ES-I3 (cell line): ENCODE measurements around the gene TIMM10.

Experiments used
- H3K36me3 ChIP-seq: 2 replicates; pipeline ENCODE4 v1.6.1; 2013; ENCODE audit warnings: mild to moderate bottlenecking, low read length, control low read depth, moderate library complexity; ENCODE audit not compliant: insufficient read depth
- H3K4me1 ChIP-seq: 2 replicates; pipeline ENCODE4 v1.6.1; 2013; ENCODE audit warnings: mild to moderate bottlenecking, control low read depth, low read length; ENCODE audit not compliant: insufficient read depth
- H3K9ac ChIP-seq: 2 replicates; pipeline ENCODE4 v1.6.1; 2013; ENCODE audit warnings: low read depth, mild to moderate bottlenecking, low read length, moderate library complexity
- H3K9me3 ChIP-seq: 2 replicates; pipeline ENCODE4 v1.6.1; 2013; ENCODE audit warnings: mild to moderate bottlenecking, low read length, moderate library complexity; ENCODE audit not compliant: control insufficient read depth, insufficient read depth

TIMM10 gene

DNA sequence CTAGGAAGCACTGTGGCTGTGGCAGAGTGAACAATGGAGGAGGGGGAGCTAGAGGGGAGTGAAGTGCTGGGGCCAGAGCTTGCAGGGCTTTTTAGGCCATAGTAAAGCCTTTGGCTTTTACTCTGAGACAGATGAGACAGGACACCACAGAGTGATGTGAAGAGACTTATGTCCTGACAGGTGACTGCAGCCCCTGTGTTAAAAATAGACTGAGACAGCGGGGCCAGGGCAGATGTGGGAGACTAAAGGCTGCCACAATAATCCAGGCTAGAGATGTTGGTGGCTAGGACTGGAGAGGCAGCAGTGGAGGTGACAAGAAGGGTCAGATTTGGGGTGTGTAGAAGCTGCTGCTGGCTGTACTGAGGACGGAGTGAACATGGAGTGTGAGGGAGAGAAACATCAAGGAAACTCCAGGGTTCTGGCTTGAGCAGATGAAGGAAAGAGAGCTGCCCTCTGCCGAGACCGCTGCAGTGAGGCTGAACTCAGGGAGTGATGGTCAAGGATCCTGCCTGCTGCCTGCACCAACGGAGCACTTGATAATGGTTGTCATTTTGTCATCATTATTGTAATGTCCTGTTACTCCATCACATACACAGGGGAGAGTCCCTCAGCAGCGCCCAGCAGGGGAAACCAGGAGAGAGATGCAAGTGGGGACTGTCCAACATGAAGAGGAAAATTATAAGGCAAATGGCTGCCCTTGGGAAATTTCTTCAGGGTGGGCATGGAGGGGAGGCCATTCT lies 42.5 kb downstream of the TIMM10 start:
- Histone ChIP-seq H3K9ac (no peak overlapping the region), H3K9me3 (no peaks in the 10 kb centered on the region), H3K4me1 (peaks cover 2% of the 10 kb centered on the region; the same call in 1 of the 2 replicates), H3K36me3 (peaks cover 3% of the 10 kb centered on the region; the same call in 1 of the 2 replicates)

DNA sequence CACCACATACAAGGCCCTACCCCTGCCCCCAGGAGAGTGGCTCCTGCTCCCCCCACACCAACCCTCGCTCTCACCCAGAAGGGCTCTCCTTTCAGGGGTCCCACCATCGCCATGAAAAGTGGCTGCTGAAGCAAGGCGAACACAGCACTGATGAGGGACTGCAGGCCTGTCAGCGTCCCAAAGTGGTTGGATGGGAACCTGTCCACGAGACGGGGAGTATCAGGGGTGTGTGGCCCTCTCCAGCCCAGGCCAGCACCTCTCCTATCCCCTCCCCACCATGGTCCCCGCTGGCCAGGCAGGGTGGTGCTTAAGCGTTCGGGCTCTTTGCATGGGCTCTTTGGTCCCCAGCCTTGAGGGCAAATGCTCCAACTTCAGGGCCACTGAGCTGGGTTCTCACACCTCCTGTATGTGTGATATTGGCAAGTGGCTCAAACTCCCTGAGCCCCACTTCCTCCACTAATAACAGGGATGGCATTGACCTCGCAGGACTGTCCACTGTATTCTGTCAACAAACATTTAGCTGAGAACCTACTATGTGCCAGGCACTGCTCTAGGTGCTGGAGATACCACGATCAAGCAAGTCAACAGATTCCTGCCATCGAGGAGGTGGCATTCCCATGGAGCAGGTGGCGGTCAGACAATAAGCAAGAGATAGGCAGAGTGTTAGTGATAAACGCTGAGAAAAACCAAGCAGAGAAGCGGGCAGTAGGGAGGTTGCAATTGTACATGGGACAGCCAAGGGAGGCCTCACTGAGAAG lies 43.4 kb downstream of the TIMM10 start:
- no peak overlapping the region for H3K9ac ChIP-seq
- no peaks in the 10 kb centered on the region for H3K9me3 ChIP-seq
- peaks cover 2% of the 10 kb centered on the region; the same call in 1 of the 2 replicates for H3K4me1 ChIP-seq
- peaks cover 3% of the 10 kb centered on the region; the same call in 1 of the 2 replicates for H3K36me3 ChIP-seq

DNA sequence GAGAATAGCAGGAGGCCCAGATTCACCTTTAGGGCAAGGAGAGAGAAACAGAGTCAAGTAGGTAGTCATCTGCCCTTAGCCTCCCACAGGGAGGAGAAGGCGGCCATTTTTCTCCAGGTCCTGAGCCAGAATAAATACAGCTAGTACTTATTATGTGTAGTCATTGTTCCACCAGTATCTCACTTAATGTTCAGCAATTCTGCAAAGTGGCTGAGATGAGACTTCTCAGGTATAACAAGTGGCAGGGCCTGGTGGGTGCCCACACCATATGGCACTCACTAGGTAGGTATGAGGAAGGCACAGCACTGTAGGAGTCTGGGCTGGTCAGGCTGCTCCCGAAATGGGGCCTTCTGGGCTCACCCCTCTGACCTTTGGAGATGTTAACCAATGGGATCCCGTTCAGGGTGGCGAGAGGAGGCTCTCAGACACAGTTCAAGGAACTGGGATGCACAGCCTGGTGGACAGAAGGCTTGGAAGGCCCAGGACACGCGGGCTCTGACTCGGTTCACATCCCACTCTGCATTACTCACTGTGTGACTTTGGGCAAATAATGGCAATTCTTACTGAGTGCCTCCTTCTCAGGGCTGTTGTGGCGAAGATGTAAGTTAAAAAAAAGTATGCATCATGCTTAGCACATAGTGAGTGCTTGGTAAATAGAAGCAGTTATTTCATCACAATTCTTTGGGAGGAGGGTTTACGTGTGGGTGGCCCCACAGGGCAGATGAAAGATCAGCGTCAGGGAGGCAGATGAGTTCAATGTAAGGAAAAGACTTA lies 45.1 kb downstream of the TIMM10 start:
- H3K36me3 ChIP-seq, result peaks cover under 1% of the 10 kb centered on the region; the same call in 1 of the 2 replicates
- H3K9ac ChIP-seq, result no peak overlapping the region
- H3K4me1 ChIP-seq, result peaks cover 6% of the 10 kb centered on the region; the same call in 1 of the 2 replicates
- no peaks in the 10 kb centered on the region for H3K9me3 ChIP-seq

DNA sequence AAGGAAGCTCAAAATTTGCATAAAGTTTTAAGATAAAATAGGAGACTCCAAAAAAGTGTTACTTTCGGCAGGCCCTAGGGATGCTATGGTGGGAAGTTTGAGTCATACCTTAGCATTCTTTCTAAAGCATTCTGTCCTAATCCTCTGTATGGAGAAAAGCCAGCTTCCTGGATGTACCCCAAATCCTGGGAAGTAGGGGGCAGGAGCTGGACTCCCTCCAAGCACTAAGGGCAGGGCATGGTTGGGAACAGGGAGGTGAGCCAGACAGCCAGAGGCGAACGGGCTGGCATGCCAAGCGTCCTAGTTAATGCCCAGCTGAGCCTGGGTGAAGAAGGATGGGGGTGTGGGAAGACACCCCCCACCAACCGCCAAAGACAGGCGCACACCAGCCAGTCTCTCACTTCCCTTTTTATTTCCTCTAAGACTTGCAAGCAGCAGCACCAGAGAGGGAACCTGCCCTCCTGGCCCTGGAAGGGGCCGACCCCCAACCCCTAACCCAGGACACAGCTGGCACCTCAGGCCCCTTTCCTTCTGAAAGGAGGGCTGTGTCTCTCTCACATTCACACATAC lies 46.3 kb downstream of the TIMM10 start:
- H3K9ac ChIP-seq, result no peak overlapping the region
- no peaks in the 10 kb centered on the region for H3K36me3 ChIP-seq
- peaks cover 16% of the 10 kb centered on the region for H3K4me1 ChIP-seq
- no peaks in the 10 kb centered on the region for H3K9me3 ChIP-seq

DNA sequence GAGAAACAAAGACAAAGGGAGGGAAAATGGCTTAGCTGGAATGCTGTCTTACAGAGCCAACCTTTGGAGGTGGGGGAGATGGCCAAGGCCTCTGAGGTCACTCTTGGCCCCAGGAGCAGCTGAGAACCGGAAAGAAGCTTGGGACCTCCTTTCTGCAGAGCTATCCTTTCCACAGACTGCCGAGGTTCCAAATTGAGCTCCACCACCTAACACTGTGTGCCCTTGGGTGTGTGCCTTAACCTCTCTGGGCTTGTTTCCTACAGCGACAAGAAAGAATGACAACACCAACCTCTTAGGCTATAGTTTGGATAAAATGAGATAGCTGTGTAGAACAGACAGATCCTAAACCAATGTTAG lies 47.0 kb downstream of the TIMM10 start:
- Histone ChIP-seq H3K4me1 (peaks cover 16% of the 10 kb centered on the region), H3K36me3 (no peaks in the 10 kb centered on the region), H3K9ac (peak overlapping the region; percentile 67; the same call in 1 of the 2 replicates), H3K9me3 (no peaks in the 10 kb centered on the region)

DNA sequence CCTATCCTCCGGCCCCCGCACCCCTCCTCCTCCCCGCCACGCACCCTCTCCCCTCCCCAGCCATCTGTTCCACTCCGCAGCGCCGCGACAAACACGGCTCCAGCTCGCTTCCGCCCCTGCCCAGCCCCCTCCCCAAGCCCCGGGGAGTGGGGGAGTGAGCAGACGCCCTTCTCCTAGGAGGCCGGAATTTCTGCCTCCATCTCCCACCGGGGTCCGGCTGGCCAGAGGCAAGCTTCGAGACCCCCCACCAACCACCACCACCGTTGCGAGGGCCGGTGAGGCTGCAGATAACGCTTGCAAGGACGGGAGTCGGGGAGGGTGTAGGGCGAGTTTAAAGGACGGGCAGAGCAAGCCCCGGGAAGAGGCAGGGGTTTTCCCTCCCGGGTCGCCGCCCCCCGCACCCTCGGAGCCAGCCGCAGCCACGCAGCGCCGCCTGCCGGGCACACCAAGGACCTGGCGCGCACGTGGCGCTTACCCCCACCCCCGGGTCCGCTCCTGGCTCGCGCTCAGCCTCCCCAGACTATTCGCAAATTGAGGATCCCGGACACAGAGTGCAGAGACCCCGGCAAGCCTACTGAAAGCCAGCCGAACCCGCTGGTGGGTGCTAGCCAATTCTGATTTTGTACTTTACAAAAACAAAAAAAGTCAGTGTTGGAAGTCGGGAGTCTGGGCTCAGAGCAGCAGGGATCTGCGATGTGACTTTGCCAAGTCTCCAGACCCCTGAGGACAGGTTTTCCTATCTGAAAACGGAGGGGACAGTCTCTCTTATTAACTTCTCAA lies 47.6 kb downstream of the TIMM10 start:
- peak overlapping the region; percentile 67 for H3K9ac ChIP-seq
- peaks cover 16% of the 10 kb centered on the region for H3K4me1 ChIP-seq
- H3K36me3 ChIP-seq, result no peaks in the 10 kb centered on the region
- H3K9me3 ChIP-seq, result no peaks in the 10 kb centered on the region

DNA sequence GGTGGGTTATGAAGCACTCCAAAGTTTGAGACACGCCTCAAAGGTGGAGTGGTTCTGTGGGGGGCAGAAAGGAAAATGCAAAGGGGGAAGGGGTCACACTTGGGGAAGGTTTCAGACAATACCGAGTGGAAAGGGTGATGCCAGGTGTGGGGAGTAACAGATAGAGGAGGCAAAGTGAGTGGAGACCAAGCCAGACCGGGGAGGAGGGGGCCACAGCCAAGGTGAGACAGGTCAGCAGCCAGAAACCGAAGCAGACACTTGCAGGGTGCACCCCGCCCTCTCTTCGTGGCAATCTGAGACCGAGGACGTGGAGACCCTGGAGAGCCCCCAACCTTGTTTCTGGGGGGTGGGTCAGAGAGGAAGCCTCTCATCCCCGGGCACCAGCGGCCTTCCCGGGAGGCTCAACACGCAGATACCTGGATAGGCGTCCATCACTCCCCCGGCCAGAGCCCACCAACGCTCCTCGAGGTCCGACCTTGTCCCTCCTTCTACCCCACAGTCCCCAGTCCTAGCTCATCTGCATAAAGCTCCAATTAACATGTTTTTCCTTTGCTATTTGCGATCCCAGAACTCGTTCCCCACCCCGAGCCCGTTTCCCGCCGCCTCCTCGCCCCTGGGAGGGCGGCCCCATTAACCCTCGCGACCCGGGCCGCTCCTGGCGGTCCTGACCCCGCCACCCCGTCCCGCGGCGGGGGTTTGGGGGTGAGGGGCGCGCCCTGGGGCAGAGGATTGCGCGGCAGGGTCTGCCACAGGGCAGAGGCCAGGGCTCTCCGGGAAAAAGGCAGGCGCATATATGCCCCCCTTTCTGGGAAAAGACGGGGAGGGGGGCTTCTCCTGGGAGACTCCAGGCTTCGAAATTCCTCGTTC lies 48.4 kb downstream of the TIMM10 start:
- H3K4me1 ChIP-seq, result peaks cover 16% of the 10 kb centered on the region
- no peaks in the 10 kb centered on the region for H3K9me3 ChIP-seq
- peak overlapping the region; percentile 67 for H3K9ac ChIP-seq
- H3K36me3 ChIP-seq, result no peaks in the 10 kb centered on the region

DNA sequence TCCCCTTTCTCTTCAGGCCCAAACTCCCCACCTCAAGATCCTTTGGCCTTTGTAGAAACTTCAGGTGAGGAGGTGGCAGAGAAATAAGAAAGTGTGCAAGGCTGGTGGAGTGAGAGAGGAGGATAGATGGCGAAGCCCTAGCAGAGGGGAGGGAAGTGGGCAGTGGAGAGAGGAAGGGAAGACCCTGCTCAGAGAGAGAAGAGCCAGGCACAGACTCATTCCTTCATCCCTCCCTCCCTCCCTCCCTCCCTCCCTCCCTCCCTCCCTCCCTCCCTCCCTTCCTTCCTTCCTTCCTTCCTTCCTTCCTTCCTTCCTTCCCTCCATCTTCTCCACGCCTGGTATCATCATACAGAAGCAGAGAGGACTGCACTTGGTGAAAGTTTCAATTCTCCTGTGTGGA lies 49.2 kb downstream of the TIMM10 start:
- Histone ChIP-seq H3K9me3 (no peaks in the 10 kb centered on the region), H3K36me3 (no peaks in the 10 kb centered on the region), H3K9ac (no peak overlapping the region), H3K4me1 (peaks cover 16% of the 10 kb centered on the region)

DNA sequence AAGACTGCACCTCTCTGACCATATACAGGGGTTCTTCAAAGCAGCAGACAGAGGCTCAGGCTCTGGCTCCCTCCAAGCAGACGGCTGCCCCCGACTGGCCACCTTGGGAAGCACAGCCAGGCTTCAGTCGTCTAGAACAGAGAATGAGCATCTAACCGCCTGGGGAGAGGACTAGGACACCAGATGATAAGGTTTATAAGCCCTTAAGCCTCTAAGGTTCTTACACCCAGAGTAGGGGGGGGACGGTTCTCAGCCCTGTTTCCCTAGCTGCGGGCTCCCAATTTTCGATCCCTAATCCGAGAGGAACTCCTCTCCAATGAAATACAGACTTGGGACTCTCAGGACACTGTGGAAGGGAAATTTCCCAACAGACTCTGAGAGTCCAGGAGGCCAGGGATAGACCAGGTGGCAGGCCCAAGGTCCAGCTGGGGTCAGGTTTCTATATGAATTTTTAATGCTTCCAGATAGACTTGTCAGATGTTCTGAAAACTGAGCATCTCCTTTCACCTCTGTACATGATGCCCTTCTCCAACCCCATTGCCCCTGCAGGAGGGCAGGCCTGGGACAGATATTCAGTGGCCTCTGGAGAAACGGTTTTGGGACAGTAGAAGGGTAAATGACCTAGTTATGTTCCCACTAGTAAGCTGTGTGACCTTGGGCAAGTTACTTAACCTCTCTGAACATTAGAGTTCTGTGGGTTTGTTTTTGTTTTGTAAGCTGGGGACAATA lies 50.0 kb downstream of the TIMM10 start:
- H3K9me3 ChIP-seq, result no peaks in the 10 kb centered on the region
- peaks cover 19% of the 10 kb centered on the region for H3K4me1 ChIP-seq
- no peak overlapping the region for H3K9ac ChIP-seq
- H3K36me3 ChIP-seq, result no peaks in the 10 kb centered on the region

DNA sequence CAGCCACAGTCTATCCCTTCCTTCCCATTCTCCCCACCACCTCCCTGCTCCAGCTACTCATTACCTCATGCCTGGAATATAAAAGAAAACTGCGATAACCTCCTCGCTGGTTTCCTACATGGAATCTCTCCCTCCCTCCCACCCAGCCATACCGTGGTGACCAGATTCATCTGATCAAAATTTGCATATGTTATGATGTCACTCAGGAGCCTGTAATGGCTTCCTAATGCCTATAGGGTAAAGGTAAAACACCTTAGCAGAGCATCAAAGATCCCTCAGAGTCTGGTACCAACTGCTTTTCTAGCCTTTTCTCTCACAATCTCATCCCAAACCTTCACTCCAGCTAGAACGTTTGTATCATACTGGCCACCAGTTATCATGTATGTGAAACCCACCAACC lies 50.6 kb downstream of the TIMM10 start:
- H3K9ac ChIP-seq, result no peak overlapping the region
- H3K9me3 ChIP-seq, result no peaks in the 10 kb centered on the region
- H3K4me1 ChIP-seq, result peaks cover 21% of the 10 kb centered on the region
- no peaks in the 10 kb centered on the region for H3K36me3 ChIP-seq

DNA sequence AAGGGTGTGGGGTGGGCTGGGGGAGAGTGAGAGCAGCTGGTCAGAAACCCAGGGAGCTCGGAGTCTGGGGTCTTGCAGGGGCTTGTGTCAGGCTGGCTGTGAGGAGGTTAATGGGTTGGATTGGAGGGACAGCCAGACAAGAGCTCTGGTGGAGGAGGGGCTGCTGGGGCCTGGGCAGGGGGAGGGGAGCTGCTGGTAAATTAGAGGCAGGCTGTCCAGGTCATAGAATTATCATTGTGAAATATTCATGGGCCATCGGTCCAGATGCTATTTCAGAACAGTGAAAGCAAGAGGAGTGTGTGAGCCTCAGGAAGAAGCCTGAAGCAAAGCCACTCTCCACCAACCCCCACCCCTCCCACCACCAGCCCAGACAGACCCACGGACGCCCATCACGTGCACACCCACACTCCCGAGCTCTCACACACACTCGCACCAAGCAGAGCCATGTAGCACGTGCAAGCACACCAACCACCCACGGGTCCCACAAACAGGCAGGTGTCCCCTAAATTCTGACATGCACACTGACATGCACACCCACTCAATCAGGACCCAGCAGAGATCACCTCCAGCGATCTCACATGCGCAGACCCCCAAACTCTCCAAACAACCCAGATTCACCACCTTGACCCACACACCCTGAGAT lies 51.4 kb downstream of the TIMM10 start:
- H3K9me3 ChIP-seq, result no peaks in the 10 kb centered on the region
- H3K4me1 ChIP-seq, result peaks cover 25% of the 10 kb centered on the region
- no peak overlapping the region for H3K9ac ChIP-seq
- H3K36me3 ChIP-seq, result no peaks in the 10 kb centered on the region
